ENCODE data around the gene RAB11FIP4.

RAB11FIP4 gene

GRCh38 chr17:31411707-31412285 is 20.3 kb downstream of the RAB11FIP4 start:
- no peak for DNase-seq

DNA sequence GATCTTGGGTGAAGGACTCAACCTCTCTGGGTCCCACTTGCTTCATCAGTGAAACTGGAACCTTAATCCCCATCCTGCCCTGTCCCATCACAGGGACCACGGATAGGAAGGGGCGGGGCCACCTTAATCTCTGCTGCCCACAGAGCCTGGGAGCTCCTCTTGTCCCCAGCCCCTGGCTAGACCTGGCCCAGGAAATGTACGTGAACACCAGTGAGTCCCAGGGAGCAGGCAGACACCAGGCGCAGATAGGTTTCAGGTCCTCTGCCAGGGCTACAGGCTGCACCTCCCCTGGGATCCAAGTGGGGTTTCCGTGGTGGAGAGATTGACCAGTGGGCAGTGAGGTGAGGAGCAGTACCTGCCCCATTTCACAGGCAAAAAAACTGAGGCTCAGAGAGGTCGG is 21.0 kb downstream of the RAB11FIP4 start:
- DNase-seq = no peak

GRCh38 chr17:31413081-31413799 is 21.8 kb downstream of the RAB11FIP4 start:
- no peak for DNase-seq

GRCh38 chr17:31413874-31414549 is 22.5 kb downstream of the RAB11FIP4 start:
- DNase-seq = no peak

DNA sequence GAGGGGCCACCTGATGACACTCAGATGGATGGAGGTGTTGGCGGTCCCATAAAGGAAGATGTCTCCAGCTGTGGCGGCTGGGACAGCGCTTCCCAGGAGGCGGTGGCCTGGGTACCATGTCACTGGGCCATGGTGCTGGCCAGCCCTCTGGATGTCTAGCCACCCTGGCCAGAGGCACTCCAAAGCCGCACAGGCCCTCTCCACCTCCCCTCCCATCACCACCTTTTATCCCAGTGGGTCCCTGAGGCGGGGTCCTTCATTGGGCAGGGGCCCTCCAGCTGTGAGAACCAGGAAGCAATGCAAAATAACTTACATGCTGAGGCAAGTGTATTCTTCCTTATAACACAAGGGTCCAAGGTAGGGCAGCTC is 23.1 kb downstream of the RAB11FIP4 start:
- DNase-seq = no peak

DNA sequence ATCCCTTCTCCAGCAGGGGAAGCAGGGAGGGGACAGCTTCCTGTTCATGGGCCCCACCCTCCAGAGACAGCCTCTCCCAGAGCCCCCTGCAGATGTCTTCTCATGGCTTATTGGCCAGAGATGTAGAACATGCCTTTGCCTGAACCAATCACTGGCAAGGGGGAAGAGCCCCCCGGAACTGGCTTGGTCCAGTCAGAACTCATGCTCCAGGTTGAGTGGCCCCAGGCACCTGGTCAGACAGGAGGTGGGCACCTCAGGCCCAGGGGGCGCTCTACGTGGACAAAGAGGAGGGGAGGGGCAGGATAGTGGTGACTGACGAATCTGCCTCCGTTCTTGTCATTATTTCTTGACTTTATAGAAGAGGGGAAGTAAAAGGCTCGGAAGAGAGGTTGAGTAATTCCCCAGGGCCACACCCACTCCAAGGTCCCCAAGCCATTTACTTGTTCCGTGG is 23.6 kb downstream of the RAB11FIP4 start:
- DNase-seq = no peak

DNA sequence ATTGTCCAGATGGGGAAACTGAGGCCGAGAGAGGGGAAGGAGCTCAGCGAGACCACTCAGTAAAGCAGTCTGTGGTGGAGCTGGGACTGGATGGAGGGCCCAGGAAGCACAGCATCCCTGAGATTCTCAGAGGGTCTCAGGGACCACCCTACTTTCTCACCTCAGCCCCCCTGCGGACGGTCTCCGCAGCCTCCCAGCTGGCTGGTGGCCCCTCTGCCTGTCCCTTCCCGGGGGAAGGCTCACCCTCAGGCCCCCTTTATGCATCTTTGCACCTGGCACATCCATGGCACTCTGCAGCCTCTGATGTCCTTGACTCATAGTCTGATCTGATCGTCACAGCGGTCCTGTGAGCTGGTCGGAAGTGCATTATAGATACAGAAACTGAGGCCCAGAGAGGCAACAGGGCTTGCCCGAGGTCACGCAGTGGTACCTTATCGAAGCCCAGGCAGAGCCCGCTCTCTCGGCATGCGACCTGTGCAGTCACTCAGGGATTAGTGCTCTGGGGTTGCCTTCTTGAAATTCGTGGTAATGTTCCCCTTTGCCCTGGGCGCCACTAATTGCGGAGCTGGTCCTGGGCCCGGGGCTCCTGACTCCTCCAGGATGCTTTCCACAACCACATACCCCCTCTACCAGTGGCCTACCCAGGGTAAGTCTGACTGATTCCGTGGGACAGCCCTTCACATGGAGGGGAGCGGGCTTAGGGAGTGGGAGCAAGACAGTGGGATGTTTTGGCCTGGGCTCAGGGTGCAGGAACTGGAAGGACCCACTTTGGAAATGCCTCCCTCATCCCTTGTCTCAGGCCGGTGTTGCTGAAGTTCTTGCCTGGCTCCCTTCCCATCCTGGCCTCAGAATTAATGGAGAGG is 24.4 kb downstream of the RAB11FIP4 start:
- DNase-seq = no peak

DNA sequence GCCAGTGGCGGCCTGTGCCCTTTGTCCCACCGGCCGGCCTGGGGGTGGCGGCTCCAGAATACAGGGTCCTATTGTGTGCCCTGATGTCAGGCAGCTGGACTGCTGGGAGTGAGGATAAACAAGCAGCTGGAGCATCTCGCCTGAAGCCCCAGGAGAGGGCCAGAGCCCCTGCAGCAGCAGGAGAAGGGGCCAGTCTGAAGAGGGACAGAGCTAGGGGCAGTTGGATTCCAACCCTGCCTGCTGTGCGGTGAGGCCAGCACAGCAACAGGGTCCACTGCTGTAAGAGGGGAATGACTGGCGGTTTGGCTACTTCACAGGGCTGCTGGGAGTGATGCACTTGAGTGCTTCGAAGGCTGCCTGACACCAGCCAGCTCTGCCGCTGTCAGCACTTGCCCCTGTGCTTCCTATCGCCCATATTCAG is 25.0 kb downstream of the RAB11FIP4 start:
- DNase-seq = no peak

DNA sequence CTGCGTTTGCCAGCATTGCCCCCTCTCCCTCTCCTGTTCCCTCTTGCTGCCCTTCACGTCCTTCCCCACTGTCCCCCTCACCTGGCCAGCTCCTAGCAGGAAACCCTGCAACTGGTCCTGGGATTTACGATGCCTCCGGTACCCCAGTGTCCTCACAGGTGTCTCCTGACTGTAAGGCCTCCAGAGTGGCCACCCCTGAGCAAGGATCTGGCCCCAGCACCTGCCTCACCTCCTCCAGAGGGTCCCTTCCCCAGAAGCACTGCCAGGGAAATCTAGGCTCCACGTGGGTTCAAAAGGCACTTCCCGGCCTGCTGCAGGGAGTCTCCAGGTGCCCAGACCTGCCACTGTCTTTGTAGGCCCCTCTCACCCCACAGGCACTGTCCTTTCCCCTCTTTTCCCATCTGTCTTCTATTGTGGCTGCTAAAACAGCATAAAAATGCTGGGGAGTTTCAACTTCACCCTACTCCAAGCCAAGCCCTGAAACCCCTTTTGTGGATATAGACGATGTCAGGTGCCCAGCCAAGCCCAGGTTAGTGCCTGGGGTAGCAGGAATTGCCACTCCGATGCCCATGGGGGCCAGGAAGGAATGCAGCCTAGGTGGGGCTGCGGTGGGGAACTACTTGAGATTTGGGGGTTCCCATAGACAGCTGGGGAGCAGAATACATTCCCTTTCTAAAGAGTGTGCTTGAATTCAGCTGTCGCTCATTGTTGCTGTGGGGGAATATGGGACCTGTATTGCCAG is 25.7 kb downstream of the RAB11FIP4 start:
- DNase-seq = no peak

DNA sequence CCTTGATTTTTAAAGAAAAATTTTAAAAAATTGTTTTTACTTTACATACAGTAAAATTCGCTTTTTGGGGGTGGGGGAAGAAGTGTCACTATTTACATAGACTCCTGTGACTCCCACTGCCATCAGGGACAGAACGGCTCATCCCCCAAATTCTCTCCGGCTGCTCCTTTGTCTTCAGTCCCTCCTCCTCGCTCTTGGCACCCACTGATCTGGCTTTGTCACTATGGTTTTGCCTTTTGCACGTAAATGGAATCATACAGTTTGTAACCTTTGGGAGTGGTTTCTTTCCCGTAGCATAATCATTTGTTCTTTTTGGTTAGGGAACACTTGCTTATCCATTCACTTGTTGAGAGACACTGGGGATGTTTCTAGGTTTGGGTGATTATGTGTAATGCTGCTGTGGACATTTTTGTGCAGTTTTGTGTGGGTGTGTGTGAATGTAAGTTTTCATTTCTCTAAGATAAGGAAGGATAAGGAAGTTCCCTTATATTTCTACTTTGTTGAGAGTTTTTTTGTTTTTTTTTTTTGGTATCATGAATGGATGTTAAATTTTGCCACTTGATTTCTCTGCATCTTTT is 27.4 kb downstream of the RAB11FIP4 start:
- DNase-seq = no peak

DNA sequence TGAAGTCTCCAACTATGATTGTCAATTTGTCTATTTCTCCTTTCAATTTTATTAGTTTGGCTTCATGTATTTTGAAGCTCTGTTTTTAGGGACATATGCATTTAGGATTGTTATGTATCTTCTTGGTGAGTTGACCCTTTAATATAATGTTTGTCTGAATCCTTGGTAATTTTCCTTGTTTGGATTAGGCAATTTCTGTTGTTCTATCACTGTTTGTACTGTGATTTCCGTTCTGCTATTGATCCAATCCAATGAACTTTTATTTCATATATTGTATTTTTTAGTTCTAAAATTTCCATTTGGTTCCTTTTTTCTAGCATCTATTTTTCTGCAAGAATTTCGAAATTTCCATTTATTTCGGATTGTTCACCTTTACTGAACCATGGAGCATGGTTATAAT is 31.0 kb downstream of the RAB11FIP4 start:
- no peak for DNase-seq

GRCh38 chr17:31424944-31425281 is 33.4 kb downstream of the RAB11FIP4 start:
- no peak for DNase-seq

DNA sequence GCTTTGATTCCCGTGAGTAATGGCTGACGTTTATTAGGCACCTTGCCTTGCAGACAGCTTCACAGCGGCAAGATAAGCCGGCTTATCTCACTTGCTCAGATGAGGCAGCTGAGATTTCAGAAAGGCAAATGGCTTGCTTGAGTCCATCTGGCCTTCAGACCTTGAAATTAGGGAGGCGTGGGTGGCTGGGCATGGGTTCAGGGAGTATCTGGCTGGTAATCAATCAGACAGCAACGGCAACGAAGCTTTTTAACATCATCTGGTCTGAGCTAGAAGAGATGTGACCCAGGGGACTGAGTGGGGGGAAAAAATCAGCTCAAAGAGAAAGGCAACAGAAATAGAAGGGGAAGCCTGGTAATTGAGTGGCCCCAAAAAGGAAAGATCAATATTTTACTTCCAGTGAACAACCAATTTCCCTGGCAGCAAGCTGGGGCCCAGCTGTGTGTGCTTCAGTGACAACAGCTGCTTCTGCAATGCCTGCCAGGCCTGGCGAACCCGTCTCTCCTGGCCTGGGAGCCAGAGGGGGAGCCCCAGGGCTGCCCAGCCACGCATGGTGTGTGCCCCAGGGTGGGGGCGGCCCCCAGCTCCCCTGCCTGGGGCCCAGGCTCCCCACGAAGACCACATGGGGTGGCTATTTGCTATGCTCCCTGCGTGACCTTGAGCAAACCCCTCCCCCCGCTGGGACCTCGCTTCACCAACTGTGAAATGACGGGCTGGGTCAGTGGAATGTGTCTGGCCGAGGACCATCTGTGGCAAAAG is 34.0 kb downstream of the RAB11FIP4 start:
- DNase-seq = no peak

DNA sequence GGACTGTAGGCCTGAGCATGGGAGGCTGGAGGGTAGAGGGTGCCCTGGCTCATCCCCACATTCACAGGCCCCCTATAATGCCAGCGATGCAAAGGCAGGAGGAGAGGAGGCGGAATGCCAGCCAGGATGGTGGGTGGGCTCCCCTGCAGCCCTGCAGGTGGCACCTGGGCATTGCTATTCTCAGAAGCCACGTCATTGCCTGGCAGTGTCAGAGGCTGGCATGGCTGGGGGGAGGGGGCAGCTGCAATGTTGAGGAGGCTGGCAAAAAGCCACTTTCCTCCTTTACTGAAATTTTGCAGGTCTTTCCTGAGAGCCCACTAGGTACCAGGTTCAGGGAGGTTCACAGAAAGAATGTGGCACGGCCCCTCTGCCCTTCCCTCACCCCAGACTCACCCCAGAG is 36.2 kb downstream of the RAB11FIP4 start:
- no peak for DNase-seq

DNA sequence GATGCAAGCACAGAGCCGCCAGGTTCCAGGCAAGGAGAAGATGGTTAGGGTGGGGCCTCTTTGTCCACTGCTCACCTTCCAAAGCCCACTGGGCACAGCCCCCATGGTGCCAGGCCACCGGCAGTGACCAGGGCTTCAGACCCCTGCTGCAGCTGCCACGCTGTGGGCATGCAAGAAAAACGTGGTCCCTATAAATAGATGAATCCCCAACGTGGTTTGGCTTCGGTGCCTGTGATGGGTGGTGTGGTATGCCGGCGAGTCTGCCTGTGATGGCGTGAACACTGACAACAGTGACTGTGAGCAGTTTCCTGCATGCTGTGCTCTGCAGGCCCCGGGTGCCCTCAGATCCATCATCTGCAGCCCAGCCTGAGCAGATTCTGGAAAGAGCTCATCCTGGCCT is 36.6 kb downstream of the RAB11FIP4 start:
- DNase-seq = no peak

- no peak for DNase-seq
Observed at GRCh38 chr17:31428512-31428911, 37.0 kb downstream of the RAB11FIP4 start.

DNA sequence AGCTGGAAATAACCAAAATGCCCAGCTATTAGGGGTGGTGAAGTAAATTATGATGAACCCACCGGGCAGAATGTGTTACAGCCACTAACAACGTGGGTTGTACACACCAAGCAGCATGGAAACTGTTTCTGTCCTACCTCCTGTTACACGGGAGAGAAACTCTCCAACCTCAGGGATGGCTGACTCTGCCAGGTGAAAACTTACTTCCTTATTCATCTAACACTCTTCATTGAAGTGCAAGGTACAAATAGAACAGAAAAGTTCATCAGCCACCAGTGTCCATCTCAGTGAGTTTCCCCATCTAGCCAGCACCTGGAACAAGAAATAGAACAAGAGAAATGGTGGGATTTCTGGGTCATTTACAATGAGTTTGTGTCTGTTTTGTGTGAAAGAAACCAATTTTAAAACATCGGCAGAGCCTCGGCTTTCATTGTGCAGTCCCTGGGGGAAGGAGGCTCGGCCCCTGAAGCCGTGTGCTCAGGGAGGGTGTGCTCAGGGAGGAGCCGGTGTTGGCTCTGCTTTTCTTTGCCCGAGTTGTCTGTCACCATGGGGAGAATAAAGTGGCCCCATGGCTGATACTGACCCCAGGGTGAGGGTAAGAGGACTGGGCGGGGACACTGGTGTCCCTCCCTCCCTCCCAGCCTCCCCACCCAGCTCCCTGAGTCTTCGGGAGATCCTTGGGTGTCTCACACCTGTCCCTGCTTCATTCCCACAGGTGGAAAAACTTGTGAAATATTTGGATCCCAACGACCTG is 39.8 kb downstream of the RAB11FIP4 start:
- DNase-seq = no peak

DNA sequence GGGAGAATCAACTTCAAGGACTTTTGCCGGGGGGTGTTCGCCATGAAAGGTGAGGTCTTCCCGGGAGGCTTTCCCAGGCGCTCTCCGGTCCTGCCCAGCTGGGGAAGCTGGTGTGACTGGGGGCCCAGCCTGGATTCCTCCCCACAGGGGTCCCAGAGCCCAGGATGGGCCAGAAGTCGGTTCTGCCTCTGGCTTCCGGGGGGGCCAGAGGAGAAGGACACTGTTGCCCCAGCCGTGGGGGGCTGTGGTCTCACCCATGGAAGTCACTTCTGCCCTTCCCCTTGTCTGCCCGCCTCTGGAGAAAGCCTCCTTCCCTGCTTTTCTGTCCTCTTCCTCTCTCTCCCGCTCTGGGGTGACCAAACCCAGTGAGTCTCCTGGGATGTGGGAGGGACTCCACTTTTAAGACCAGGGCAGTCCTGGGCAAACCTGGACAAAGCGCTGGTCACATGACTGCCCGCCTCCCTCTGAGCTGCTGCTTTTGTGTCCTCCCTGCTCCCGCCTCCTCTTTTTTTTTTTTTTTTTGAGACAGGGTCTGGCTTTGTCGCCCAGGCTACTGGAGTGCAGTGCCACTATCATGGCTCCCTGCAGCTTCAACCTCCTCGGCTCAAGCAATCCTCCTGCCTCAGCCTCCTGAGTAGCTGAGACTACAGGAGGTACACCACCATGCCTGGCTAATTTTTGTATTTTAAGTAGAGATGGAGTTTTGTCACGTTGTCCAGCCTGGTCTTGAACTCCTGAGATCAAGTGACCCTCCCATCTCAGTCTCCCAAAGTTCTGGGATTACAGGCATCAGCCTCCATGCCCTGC is 40.6 kb downstream of the RAB11FIP4 start:
- no peak for DNase-seq

GRCh38 chr17:31433091-31433790 is 41.8 kb downstream of the RAB11FIP4 start:
- no peak for DNase-seq
